H1 (cell line): ENCODE results near the gene SELENOO. TPM values are rescaled to one million over a fixed set of nuclear protein-coding genes. Genes with fewer than 3 reads are reported as not detected.

Experiments
- CBX5 ChIP-seq: fragments of 300-800, 300-1000 bp; sonication (generic); IDR thresholded peaks from 2 replicates; pipeline ENCODE4 v1.7.1; 2016; ENCODE audit warnings: antibody characterized with exemption, low read length, low read depth
- JUND ChIP-seq: IDR thresholded peaks from 2 replicates; pipeline ENCODE4 v1.6.1; 2011; ENCODE audit warnings: mild to moderate bottlenecking, improper control_type of control experiment, low read length
- polyA plus RNA-seq, 7 experiments: library from polyadenylated mRNA; depleted of rRNA in 3 of 7; stranded (reverse) in 5 of 7; unstranded in 2 of 7; fragments of >200 nt in 5 of 7; fragments of 200-250 nt in 2 of 7; gene quantifications; 1 replicate in 5 of 7; 2 replicates in 1 of 7; 4 replicates in 1 of 7; pipeline versions ENCODE4 v1.2.1 to v1.2.3, GENCODE V29; 2011 to 2013; ENCODE audit warnings: missing spikeins in 2 of 7, mixed read lengths in 2 of 7
- total RNA-seq: library from RNA; stranded (reverse); fragmentation: NEBNext Ultra II Directional; extraction: Animal tissue kit (Norgen Biotek cat#: 25700); gene quantifications from 2 replicates; pipeline ENCODE4 v1.2.1, GENCODE V29; 2021
- TF ChIP-seq, protein P1 (sequence below): fragments of 300-600 bp; sonication (generic); IDR thresholded peaks from 2 replicates; pipeline ENCODE4 v1.7.1; 2012; ENCODE audit warnings: low read length, moderate library complexity, mild to moderate bottlenecking, inconsistent platforms; ENCODE audit not compliant: insufficient replicate concordance

Gene SELENOO
- total and polyA plus RNA-seq, 2 of the 8 experiments (the other 6 are each of a cell fraction or from before 2014, with no cell fraction given) = 18.6 to 25.1 TPM

DNA sequence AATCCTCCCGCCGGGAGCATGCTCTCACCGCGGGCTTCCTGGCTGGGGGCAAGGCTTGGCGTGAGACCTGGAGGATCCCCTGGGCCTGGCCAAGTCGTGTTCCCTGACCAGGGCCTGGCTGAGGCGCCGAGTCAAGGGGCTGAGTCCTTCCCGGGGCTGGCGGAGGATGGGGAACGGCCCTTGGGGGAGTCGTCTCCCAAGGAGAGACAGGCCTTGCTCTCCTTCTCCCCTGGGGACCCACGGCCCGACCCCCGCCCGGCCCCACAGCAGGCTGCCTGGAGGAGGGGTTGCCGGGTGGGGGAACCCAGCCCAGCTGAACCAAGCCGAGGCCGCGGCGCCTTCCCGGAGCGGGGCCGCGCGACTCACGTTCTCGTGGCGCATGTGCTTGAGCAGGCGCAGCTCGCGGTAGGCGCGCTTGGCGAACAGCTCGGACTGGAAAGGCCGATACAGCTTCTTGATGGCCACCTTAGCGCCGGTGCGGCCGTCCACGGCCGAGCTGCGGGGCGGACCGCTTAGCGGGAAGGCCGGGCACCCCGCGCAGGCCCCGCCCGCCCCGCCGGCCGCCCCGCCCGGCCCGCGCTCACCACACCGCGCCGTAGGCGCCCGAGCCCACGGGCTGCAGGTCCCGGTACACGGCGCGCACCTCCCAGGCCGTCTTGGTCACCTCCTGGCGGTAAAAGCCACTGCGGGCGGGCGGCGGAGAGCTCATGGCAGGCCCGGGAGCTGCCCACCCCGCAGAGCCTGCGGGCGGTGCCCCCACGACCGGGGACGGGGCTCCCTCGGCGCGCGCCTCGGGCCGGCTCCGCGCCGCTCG is 60.2 kb downstream of the SELENOO start (continued):
- TF ChIP-seq, protein P1, sequence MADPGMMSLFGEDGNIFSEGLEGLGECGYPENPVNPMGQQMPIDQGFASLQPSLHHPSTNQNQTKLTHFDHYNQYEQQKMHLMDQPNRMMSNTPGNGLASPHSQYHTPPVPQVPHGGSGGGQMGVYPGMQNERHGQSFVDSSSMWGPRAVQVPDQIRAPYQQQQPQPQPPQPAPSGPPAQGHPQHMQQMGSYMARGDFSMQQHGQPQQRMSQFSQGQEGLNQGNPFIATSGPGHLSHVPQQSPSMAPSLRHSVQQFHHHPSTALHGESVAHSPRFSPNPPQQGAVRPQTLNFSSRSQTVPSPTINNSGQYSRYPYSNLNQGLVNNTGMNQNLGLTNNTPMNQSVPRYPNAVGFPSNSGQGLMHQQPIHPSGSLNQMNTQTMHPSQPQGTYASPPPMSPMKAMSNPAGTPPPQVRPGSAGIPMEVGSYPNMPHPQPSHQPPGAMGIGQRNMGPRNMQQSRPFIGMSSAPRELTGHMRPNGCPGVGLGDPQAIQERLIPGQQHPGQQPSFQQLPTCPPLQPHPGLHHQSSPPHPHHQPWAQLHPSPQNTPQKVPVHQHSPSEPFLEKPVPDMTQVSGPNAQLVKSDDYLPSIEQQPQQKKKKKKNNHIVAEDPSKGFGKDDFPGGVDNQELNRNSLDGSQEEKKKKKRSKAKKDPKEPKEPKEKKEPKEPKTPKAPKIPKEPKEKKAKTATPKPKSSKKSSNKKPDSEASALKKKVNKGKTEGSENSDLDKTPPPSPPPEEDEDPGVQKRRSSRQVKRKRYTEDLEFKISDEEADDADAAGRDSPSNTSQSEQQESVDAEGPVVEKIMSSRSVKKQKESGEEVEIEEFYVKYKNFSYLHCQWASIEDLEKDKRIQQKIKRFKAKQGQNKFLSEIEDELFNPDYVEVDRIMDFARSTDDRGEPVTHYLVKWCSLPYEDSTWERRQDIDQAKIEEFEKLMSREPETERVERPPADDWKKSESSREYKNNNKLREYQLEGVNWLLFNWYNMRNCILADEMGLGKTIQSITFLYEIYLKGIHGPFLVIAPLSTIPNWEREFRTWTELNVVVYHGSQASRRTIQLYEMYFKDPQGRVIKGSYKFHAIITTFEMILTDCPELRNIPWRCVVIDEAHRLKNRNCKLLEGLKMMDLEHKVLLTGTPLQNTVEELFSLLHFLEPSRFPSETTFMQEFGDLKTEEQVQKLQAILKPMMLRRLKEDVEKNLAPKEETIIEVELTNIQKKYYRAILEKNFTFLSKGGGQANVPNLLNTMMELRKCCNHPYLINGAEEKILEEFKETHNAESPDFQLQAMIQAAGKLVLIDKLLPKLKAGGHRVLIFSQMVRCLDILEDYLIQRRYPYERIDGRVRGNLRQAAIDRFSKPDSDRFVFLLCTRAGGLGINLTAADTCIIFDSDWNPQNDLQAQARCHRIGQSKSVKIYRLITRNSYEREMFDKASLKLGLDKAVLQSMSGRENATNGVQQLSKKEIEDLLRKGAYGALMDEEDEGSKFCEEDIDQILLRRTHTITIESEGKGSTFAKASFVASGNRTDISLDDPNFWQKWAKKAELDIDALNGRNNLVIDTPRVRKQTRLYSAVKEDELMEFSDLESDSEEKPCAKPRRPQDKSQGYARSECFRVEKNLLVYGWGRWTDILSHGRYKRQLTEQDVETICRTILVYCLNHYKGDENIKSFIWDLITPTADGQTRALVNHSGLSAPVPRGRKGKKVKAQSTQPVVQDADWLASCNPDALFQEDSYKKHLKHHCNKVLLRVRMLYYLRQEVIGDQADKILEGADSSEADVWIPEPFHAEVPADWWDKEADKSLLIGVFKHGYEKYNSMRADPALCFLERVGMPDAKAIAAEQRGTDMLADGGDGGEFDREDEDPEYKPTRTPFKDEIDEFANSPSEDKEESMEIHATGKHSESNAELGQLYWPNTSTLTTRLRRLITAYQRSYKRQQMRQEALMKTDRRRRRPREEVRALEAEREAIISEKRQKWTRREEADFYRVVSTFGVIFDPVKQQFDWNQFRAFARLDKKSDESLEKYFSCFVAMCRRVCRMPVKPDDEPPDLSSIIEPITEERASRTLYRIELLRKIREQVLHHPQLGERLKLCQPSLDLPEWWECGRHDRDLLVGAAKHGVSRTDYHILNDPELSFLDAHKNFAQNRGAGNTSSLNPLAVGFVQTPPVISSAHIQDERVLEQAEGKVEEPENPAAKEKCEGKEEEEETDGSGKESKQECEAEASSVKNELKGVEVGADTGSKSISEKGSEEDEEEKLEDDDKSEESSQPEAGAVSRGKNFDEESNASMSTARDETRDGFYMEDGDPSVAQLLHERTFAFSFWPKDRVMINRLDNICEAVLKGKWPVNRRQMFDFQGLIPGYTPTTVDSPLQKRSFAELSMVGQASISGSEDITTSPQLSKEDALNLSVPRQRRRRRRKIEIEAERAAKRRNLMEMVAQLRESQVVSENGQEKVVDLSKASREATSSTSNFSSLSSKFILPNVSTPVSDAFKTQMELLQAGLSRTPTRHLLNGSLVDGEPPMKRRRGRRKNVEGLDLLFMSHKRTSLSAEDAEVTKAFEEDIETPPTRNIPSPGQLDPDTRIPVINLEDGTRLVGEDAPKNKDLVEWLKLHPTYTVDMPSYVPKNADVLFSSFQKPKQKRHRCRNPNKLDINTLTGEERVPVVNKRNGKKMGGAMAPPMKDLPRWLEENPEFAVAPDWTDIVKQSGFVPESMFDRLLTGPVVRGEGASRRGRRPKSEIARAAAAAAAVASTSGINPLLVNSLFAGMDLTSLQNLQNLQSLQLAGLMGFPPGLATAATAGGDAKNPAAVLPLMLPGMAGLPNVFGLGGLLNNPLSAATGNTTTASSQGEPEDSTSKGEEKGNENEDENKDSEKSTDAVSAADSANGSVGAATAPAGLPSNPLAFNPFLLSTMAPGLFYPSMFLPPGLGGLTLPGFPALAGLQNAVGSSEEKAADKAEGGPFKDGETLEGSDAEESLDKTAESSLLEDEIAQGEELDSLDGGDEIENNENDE = no peak
- TF ChIP-seq JUND = no peak
- TF ChIP-seq CBX5 = no peak
